Sigmoid colon (tissue), 4 donors: Measurements from ENCODE around the gene NMD3.

Experiments used
- EP300 ChIP-seq, 4 donors: sonication (generic); formaldehyde crosslinking; IDR thresholded peaks; one replicate each; pipeline ENCODE4 v1.6.1; 2017; ENCODE audit warnings: antibody characterized with exemption in 4 of 4
- POLR2A ChIP-seq, 2 donors: fragments of 450-650 bp; IDR thresholded peaks; one replicate each; pipeline ENCODE4 v1.6.1; 2016; ENCODE audit warnings: antibody characterized with exemption in 2 of 2, mild to moderate bottlenecking in 2 of 2, moderate library complexity in 2 of 2
- POLR2AphosphoS5 ChIP-seq, 4 donors: sonication (generic); formaldehyde crosslinking; IDR thresholded peaks; one replicate each; pipeline ENCODE4 v1.6.1; 2017; ENCODE audit warnings: antibody characterized with exemption in 4 of 4
- TF ChIP-seq, protein P1 (sequence below), 4 experiments: fragments of 450-650 bp in 3 of 4; fragments of 200-600 bp in 1 of 4; IDR thresholded peaks; one replicate each; pipeline ENCODE4 v1.5.1; 2016 to 2019; ENCODE audit warnings: antibody characterized with exemption in 4 of 4, mild to moderate bottlenecking in 3 of 4, moderate library complexity in 2 of 4

GRCh38 chr3:161272524-161272923, 51.4 kb downstream of the NMD3 start:
- TF ChIP-seq, protein P1, sequence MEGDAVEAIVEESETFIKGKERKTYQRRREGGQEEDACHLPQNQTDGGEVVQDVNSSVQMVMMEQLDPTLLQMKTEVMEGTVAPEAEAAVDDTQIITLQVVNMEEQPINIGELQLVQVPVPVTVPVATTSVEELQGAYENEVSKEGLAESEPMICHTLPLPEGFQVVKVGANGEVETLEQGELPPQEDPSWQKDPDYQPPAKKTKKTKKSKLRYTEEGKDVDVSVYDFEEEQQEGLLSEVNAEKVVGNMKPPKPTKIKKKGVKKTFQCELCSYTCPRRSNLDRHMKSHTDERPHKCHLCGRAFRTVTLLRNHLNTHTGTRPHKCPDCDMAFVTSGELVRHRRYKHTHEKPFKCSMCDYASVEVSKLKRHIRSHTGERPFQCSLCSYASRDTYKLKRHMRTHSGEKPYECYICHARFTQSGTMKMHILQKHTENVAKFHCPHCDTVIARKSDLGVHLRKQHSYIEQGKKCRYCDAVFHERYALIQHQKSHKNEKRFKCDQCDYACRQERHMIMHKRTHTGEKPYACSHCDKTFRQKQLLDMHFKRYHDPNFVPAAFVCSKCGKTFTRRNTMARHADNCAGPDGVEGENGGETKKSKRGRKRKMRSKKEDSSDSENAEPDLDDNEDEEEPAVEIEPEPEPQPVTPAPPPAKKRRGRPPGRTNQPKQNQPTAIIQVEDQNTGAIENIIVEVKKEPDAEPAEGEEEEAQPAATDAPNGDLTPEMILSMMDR (IDR thresholded peaks at IDR 0.05) = no peak
- TF ChIP-seq EP300 (IDR thresholded peaks at IDR 0.05) (no peak), POLR2A (IDR thresholded peaks at IDR 0.05) (no peak), POLR2AphosphoS5 (IDR thresholded peaks at IDR 0.05) (no peak)
